Retinal pigment epithelial cell (primary cell): ENCODE data around the gene ORC1.

Source experiments
- DNase-seq: peaks from one replicate; pipeline ENCODE4 v3.0.0-alpha.2; 2010; ENCODE audit warnings: low read depth
- H3K4me3 ChIP-seq: 2 replicates; pipeline ENCODE4 v1.5.1; 2011; ENCODE audit warnings: mild to moderate bottlenecking, low read length, control low read depth, moderate library complexity
- CTCF ChIP-seq: conservative IDR thresholded peaks from 2 replicates; pipeline ENCODE4 v1.5.1; 2011; ENCODE audit warnings: low read depth, low read length, control low read depth, inconsistent platforms

ORC1 gene

GRCh38 chr1:52427152-52427551, 22.9 kb upstream of the ORC1 start:
- no peak overlapping the region for H3K4me3 ChIP-seq
- DNase-seq, result no peak
- TF ChIP-seq CTCF, result no peak

DNA sequence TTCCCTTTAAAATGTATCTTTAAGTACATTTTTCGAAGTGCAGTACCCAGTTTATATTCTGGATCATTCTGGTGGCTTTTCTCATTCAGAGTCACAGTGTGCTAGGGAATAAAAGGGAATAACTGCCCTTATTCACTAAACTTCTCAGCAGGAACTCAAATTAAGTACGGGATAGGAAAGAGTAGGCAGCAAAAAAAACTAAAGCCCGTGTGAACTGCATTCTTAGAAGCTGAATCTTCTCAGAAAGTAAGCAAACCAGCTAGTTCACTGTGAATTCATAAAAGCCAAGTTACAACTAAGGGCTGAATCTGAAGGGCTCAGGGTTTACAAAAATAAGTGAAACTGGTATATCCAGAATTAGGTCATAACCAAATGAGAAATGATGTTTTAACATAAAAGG, 22.1 kb upstream of the ORC1 start:
- H3K4me3 ChIP-seq, result no peak overlapping the region
- no peak for DNase-seq

DNA sequence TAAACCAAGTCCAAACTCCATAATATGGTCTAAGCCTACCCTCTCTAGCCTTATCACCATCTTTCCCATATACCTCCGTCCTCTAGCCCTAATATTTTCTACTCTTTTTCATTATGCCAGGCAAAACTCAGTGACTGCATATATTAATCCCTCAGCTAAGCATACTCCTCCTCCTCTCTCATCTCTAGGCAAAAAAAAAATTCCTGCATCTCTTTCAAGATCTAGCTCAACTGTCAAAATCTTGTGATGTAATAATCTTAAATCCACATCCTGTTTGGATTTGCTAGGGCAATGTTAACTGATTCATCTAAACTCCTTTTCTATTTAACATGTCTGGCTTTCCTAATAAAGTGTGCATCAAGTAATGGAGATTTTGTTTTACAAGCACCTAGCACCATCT, 20.6 kb upstream of the ORC1 start:
- no peak overlapping the region for H3K4me3 ChIP-seq
- DNase-seq, result no peak
- TF ChIP-seq CTCF, result no peak

More for the DNA sequence above, 22.1 kb upstream of the ORC1 start:
- no peak for TF ChIP-seq CTCF

GRCh38 chr1:52424231-52424636, 20.0 kb upstream of the ORC1 start:
- no peak overlapping the region for H3K4me3 ChIP-seq
- no peak for TF ChIP-seq CTCF
- no peak for DNase-seq

GRCh38 chr1:52423771-52424170, 19.5 kb upstream of the ORC1 start:
- no peak for DNase-seq
- TF ChIP-seq CTCF, result no peak
- no peak overlapping the region for H3K4me3 ChIP-seq

DNA sequence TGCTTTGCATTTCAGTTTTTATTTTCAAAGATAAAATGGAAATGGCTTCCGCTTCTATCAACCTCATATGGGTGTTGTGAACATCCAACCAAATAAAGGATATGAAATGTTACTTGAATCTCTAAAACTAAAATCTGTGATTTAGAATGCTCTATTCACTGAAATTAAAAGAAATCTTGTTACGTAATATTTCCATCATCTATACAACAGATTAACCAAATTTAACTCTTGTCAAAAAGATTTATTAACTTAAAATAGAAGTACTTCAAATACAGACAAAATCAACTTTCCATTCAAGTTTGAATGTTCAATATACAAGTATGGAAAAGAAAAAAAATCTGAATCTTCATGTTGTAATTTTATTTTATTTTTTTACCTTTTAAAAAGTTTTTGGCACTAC, 18.8 kb upstream of the ORC1 start:
- DNase-seq, result no peak
- H3K4me3 ChIP-seq, result no peak overlapping the region
- no peak for TF ChIP-seq CTCF

DNA sequence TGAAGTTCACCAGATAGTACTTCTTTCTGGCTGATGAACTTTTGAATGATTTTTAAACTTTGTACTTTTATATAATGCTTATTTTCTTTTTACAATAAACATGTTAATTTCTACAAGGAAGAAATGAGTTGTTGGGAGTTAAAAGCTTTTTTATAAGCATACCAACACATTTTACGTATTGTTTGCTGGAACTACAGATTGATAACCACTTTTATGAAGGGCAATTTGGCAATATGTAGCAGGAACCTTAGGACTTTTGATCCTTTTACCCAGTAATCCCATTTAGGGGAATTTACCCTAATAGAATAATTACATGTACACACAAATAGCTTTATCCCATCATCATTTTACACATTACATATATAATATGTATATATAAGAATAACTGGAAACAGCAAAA, 16.5 kb upstream of the ORC1 start:
- no peak for DNase-seq
- no peak overlapping the region for H3K4me3 ChIP-seq
- no peak for TF ChIP-seq CTCF
